Activated naive CD8-positive, alpha-beta T cell treated with anti-CD3 and anti-CD28 coated beads for 36 hours (primary cell): ENCODE data around the gene CEP128. TPM values are rescaled to one million over a fixed set of nuclear protein-coding genes. Genes with fewer than 3 reads are reported as not detected.

Experiments
- DNase-seq: peaks from one replicate; pipeline ENCODE4 v3.0.0; 2021
- H3K27ac Mint-ChIP-seq: one replicate; pipeline ENCODE4 v1.8.0; 2022; ENCODE audit warnings: mild to moderate bottlenecking, moderate library complexity, mixed read lengths
- H3K27me3 Mint-ChIP-seq: one replicate; pipeline ENCODE4 v1.8.0; 2022; ENCODE audit warnings: mild to moderate bottlenecking, mixed read lengths
- H3K36me3 Mint-ChIP-seq: one replicate; pipeline ENCODE4 v1.8.0; 2021; ENCODE audit warnings: mild to moderate bottlenecking, mixed read lengths
- H3K4me1 Mint-ChIP-seq: one replicate; pipeline ENCODE4 v1.8.0; 2021; ENCODE audit warnings: mixed read lengths
- H3K4me3 Mint-ChIP-seq: one replicate; pipeline ENCODE4 v1.8.0; 2022; ENCODE audit warnings: mild to moderate bottlenecking, moderate library complexity, mixed read lengths
- H3K9me3 Mint-ChIP-seq: one replicate; pipeline ENCODE4 v1.8.0; 2022; ENCODE audit warnings: mixed read lengths
- total RNA-seq, 2 experiments: library from RNA; stranded (reverse); gene quantifications; one replicate each; pipeline ENCODE4 v1.2.3, GENCODE V29; 2021

CEP128 gene
- total RNA-seq, 2 experiments from 2014 or later: 21.5 to 22.6 TPM

- no peaks in the 10 kb centered on the region for H3K27me3 Mint-ChIP-seq
- H3K4me3 Mint-ChIP-seq: no peak overlapping the region
- H3K27ac Mint-ChIP-seq: no peak overlapping the region
- DNase-seq: no peak
- peaks cover 5% of the 10 kb centered on the region for H3K4me1 Mint-ChIP-seq
- H3K9me3 Mint-ChIP-seq: no peaks in the 10 kb centered on the region
- H3K36me3 Mint-ChIP-seq: no peaks in the 10 kb centered on the region
Measured at GRCh38 chr14:80489513-80489912, 452.0 kb downstream of the CEP128 start.

- no peaks in the 10 kb centered on the region for H3K4me1 Mint-ChIP-seq
- H3K27ac Mint-ChIP-seq: no peak overlapping the region
- H3K36me3 Mint-ChIP-seq: no peaks in the 10 kb centered on the region
- no peaks in the 10 kb centered on the region for H3K27me3 Mint-ChIP-seq
- H3K9me3 Mint-ChIP-seq: no peaks in the 10 kb centered on the region
- no peak overlapping the region for H3K4me3 Mint-ChIP-seq
- DNase-seq: no peak
Measured at GRCh38 chr14:80485764-80486163, 455.8 kb downstream of the CEP128 start.

- H3K9me3 Mint-ChIP-seq: no peaks in the 10 kb centered on the region
- no peak for DNase-seq
- no peak overlapping the region for H3K4me3 Mint-ChIP-seq
- H3K27me3 Mint-ChIP-seq: no peaks in the 10 kb centered on the region
- H3K4me1 Mint-ChIP-seq: no peaks in the 10 kb centered on the region
- no peaks in the 10 kb centered on the region for H3K36me3 Mint-ChIP-seq
- no peak overlapping the region for H3K27ac Mint-ChIP-seq
Measured at GRCh38 chr14:80483331-80483730, 458.2 kb downstream of the CEP128 start.

- no peak for DNase-seq
- Mint-ChIP-seq H3K9me3 (peaks cover 5% of the 10 kb centered on the region), H3K4me3 (no peak overlapping the region), H3K27me3 (no peaks in the 10 kb centered on the region), H3K4me1 (no peaks in the 10 kb centered on the region), H3K27ac (no peak overlapping the region), H3K36me3 (peaks cover 7% of the 10 kb centered on the region)
Measured at GRCh38 chr14:80477388-80478160, 464.0 kb downstream of the CEP128 start.

- Mint-ChIP-seq H3K27me3 (no peaks in the 10 kb centered on the region), H3K27ac (no peak overlapping the region), H3K9me3 (peaks cover 5% of the 10 kb centered on the region), H3K36me3 (peaks cover 7% of the 10 kb centered on the region), H3K4me1 (no peaks in the 10 kb centered on the region), H3K4me3 (no peak overlapping the region)
- DNase-seq: no peak
Measured at GRCh38 chr14:80475074-80475473, 466.5 kb downstream of the CEP128 start.

- Mint-ChIP-seq H3K4me3 (no peak overlapping the region), H3K27me3 (no peaks in the 10 kb centered on the region), H3K9me3 (peaks cover 3% of the 10 kb centered on the region), H3K27ac (no peak overlapping the region), H3K4me1 (no peaks in the 10 kb centered on the region), H3K36me3 (no peaks in the 10 kb centered on the region)
- DNase-seq: no peak
Measured at GRCh38 chr14:80468331-80469122, 473.0 kb downstream of the CEP128 start.

GRCh38 chr14:80465546-80466220 lies 475.9 kb downstream of the CEP128 start:
- Mint-ChIP-seq H3K9me3 (peaks cover 3% of the 10 kb centered on the region), H3K4me1 (no peaks in the 10 kb centered on the region), H3K4me3 (no peak overlapping the region), H3K27me3 (no peaks in the 10 kb centered on the region), H3K36me3 (no peaks in the 10 kb centered on the region), H3K27ac (no peak overlapping the region)
- DNase-seq: no peak

- Mint-ChIP-seq H3K4me1 (no peaks in the 10 kb centered on the region), H3K27me3 (no peaks in the 10 kb centered on the region), H3K36me3 (no peaks in the 10 kb centered on the region), H3K4me3 (no peak overlapping the region), H3K27ac (no peak overlapping the region), H3K9me3 (peaks cover 3% of the 10 kb centered on the region)
- no peak for DNase-seq
Measured at GRCh38 chr14:80464531-80465149, 476.9 kb downstream of the CEP128 start.

- Mint-ChIP-seq H3K27me3 (no peaks in the 10 kb centered on the region), H3K4me3 (no peak overlapping the region), H3K36me3 (no peaks in the 10 kb centered on the region), H3K4me1 (no peaks in the 10 kb centered on the region), H3K9me3 (peaks cover 2% of the 10 kb centered on the region), H3K27ac (no peak overlapping the region)
- DNase-seq: no peak
Measured at GRCh38 chr14:80456209-80456608, 485.3 kb downstream of the CEP128 start.

GRCh38 chr14:80455031-80455430 lies 486.5 kb downstream of the CEP128 start:
- no peak for DNase-seq
- no peak overlapping the region for H3K4me3 Mint-ChIP-seq
- no peaks in the 10 kb centered on the region for H3K27me3 Mint-ChIP-seq
- H3K9me3 Mint-ChIP-seq: peaks cover 6% of the 10 kb centered on the region
- H3K36me3 Mint-ChIP-seq: no peaks in the 10 kb centered on the region
- H3K4me1 Mint-ChIP-seq: no peaks in the 10 kb centered on the region
- H3K27ac Mint-ChIP-seq: no peak overlapping the region

GRCh38 chr14:80448267-80448666 lies 493.3 kb downstream of the CEP128 start:
- H3K4me3 Mint-ChIP-seq: no peak overlapping the region
- H3K4me1 Mint-ChIP-seq: no peaks in the 10 kb centered on the region
- H3K27me3 Mint-ChIP-seq: no peaks in the 10 kb centered on the region
- DNase-seq: no peak
- H3K9me3 Mint-ChIP-seq: peaks cover 13% of the 10 kb centered on the region
- no peak overlapping the region for H3K27ac Mint-ChIP-seq
- H3K36me3 Mint-ChIP-seq: no peaks in the 10 kb centered on the region

GRCh38 chr14:80447392-80447791 lies 494.1 kb downstream of the CEP128 start:
- Mint-ChIP-seq H3K4me1 (no peaks in the 10 kb centered on the region), H3K36me3 (no peaks in the 10 kb centered on the region), H3K4me3 (no peak overlapping the region), H3K27me3 (no peaks in the 10 kb centered on the region), H3K9me3 (peaks cover 13% of the 10 kb centered on the region), H3K27ac (no peak overlapping the region)
- DNase-seq: no peak
